Right atrium auricular region (tissue), 2 donors: ENCODE measurements around the gene OTUB2. TPM values are rescaled to one million over a fixed set of nuclear protein-coding genes. Genes with fewer than 3 reads are reported as not detected.
A peak's percentile ranks its signal among the peaks of the same experiment; 100 is the strongest.

Experiments used
- DNase-seq: peaks from one replicate; pipeline ENCODE4 v3.0.0-alpha.2; 2019; ENCODE audit warnings: low spot score
- H3K27ac ChIP-seq, 2 donors: fragments of 200-600 bp; sonication (generic); 1 replicate in 1 of 2; 2 replicates in 1 of 2; pipeline ENCODE4 v1.5.1; 2016 to 2019
- H3K27me3 ChIP-seq, 2 donors: fragments of 200-600 bp; sonication (generic); one replicate each; pipeline versions ENCODE4 v1.5.1 to v1.6.0; 2017 to 2019
- H3K36me3 ChIP-seq: fragments of 200-600 bp; sonication (generic); one replicate; pipeline ENCODE4 v1.5.1; 2016
- H3K4me1 ChIP-seq, 2 donors: fragments of 200-600 bp; sonication (generic); one replicate each; pipeline versions ENCODE4 v1.5.1 to v1.6.0; 2017 to 2019
- H3K4me3 ChIP-seq, 2 donors: fragments of 200-600 bp; sonication (generic); 1 replicate in 1 of 2; 2 replicates in 1 of 2; pipeline ENCODE4 v1.5.1; 2017 to 2019; ENCODE audit warnings: mild to moderate bottlenecking in 1 of 2, moderate library complexity in 1 of 2
- H3K9me3 ChIP-seq, 2 donors: fragments of 200-600 bp; sonication (generic); one replicate each; pipeline ENCODE4 v1.5.1; 2019
- total RNA-seq, 2 donors: library from RNA; depleted of rRNA; stranded (reverse); fragments of >200 nt; gene quantifications; one replicate each; pipeline ENCODE4 v1.1.0, GENCODE V29; 2016
- TF ChIP-seq, protein P1 (sequence below), 2 donors: fragments of 200-600 bp; sonication (generic); IDR thresholded peaks; one replicate each; pipeline ENCODE4 v1.5.1; 2019; ENCODE audit warnings: antibody characterized with exemption in 2 of 2

Gene OTUB2
- total RNA-seq, 2 donors from 2014 or later: 0.43 to 0.48 TPM

DNA sequence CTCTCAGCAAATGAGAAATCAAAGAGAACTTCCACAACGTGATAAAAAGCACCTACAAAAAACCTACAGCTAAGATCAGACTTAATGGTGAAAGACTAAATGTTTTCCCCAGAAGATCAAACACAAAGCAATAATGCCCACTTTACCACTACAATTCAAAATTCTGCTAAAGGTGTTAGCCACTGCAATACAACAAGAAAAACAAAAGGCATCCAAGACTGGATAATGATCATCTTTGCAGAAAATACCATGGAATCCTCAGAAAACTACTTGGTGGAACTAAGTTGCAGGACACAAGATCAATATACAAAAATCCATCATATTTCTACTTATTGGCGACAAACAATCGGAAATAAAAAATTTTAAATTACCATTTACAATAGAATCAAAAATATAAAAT is 48.4 kb downstream of the OTUB2 start:
- Histone ChIP-seq H3K4me1 (peaks cover 0 to 36% of the 10 kb centered on the region in 2 donors), H3K36me3 (peaks cover 18% of the 10 kb centered on the region), H3K9me3 (peaks cover 5 to 15% of the 10 kb centered on the region in 2 donors), H3K27ac (no peak overlapping the region), H3K27me3 (no peaks in the 10 kb centered on the region), H3K4me3 (no peak overlapping the region)
- TF ChIP-seq, protein P1, sequence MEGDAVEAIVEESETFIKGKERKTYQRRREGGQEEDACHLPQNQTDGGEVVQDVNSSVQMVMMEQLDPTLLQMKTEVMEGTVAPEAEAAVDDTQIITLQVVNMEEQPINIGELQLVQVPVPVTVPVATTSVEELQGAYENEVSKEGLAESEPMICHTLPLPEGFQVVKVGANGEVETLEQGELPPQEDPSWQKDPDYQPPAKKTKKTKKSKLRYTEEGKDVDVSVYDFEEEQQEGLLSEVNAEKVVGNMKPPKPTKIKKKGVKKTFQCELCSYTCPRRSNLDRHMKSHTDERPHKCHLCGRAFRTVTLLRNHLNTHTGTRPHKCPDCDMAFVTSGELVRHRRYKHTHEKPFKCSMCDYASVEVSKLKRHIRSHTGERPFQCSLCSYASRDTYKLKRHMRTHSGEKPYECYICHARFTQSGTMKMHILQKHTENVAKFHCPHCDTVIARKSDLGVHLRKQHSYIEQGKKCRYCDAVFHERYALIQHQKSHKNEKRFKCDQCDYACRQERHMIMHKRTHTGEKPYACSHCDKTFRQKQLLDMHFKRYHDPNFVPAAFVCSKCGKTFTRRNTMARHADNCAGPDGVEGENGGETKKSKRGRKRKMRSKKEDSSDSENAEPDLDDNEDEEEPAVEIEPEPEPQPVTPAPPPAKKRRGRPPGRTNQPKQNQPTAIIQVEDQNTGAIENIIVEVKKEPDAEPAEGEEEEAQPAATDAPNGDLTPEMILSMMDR (IDR thresholded peaks at IDR 0.05): no peak
- DNase-seq: no peak

- Histone ChIP-seq H3K9me3 (peaks cover 5 to 15% of the 10 kb centered on the region in 2 donors), H3K27me3 (no peaks in the 10 kb centered on the region), H3K4me3 (no peak overlapping the region), H3K27ac (no peak overlapping the region), H3K36me3 (peaks cover 18% of the 10 kb centered on the region), H3K4me1 (peaks cover 0 to 41% of the 10 kb centered on the region in 2 donors)
- TF ChIP-seq, protein P1 (IDR thresholded peaks at IDR 0.05): no peak
- DNase-seq: no peak
Measured at GRCh38 chr14:94075008-94075407, 48.9 kb downstream of the OTUB2 start.

GRCh38 chr14:94077111-94077821 is 51.1 kb downstream of the OTUB2 start:
- peaks cover 18% of the 10 kb centered on the region for H3K36me3 ChIP-seq

GRCh38 chr14:94077823-94078222 is 51.7 kb downstream of the OTUB2 start:
- TF ChIP-seq, protein P1 (IDR thresholded peaks at IDR 0.05): no peak
- Histone ChIP-seq H3K36me3 (peaks cover 18% of the 10 kb centered on the region), H3K27me3 (no peaks in the 10 kb centered on the region), H3K9me3 (peaks cover 5 to 15% of the 10 kb centered on the region in 2 donors), H3K4me1 (peaks cover 0 to 52% of the 10 kb centered on the region in 2 donors), H3K27ac (no peak overlapping the region), H3K4me3 (peak overlapping the region; percentile 96 to 98)
- no peak for DNase-seq

More at GRCh38 chr14:94077111-94077821, 51.1 kb downstream of the OTUB2 start:
- Histone ChIP-seq H3K9me3 (peaks cover 5 to 15% of the 10 kb centered on the region in 2 donors), H3K4me1 (peaks cover 0 to 52% of the 10 kb centered on the region in 2 donors), H3K27ac (no peak overlapping the region), H3K4me3 (peak overlapping the region; percentile 9 to 14), H3K27me3 (no peaks in the 10 kb centered on the region)
- DNase-seq: no peak
- TF ChIP-seq, protein P1 (IDR thresholded peaks at IDR 0.05): no peak

- H3K27ac ChIP-seq: peak overlapping the region; percentile 96 to 98
- peaks cover 0 to 52% of the 10 kb centered on the region in 2 donors for H3K4me1 ChIP-seq
- H3K9me3 ChIP-seq: peaks cover 0 to 4% of the 10 kb centered on the region in 2 donors
- TF ChIP-seq, protein P1 (IDR thresholded peaks at IDR 0.05): no peak
- peak overlapping the region; percentile 96 to 98 for H3K4me3 ChIP-seq
- H3K27me3 ChIP-seq: no peaks in the 10 kb centered on the region
- no peak for DNase-seq
- H3K36me3 ChIP-seq: peaks cover 18% of the 10 kb centered on the region
Measured at GRCh38 chr14:94079891-94080620, 53.9 kb downstream of the OTUB2 start.
